Hippocampal formation (tissue), 2 donors: ENCODE measurements around the gene EEFSEC.

Experiments
- DNase-seq, 2 donors: peaks; one replicate each; lab custom pipeline; 2025; lab: John Stamatoyannopoulos, UW

The EEFSEC gene

DNA sequence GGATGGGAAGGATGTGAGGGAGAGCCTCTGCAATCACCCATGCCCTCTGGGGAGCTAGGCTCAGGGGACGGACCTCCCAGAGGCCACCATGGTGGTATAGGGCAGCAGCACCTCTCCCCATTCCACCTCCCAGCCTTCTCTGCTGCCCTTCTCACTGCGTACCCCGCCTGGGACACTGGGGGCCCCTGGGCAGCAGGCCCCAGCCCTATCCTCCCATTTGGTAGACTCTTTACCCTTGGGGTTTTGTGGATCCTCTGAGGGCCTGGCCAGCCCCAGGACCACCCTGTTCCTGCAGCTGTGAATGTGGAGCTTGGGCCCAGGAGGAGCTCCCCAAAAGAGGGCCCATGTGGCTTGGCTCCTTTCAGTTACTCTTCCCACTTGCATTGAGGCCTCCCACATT is 181.5 kb downstream of the EEFSEC start:
- DNase-seq: no peak

- DNase-seq: no peak
Observed at GRCh38 chr3:128335621-128336296, 182.5 kb downstream of the EEFSEC start.

- DNase-seq: no peak
Observed at GRCh38 chr3:128336337-128337156, 183.3 kb downstream of the EEFSEC start.

- DNase-seq: no peak
Observed at GRCh38 chr3:128337305-128337704, 184.0 kb downstream of the EEFSEC start.

GRCh38 chr3:128338536-128339330 is 185.5 kb downstream of the EEFSEC start:
- DNase-seq: no peak

DNA sequence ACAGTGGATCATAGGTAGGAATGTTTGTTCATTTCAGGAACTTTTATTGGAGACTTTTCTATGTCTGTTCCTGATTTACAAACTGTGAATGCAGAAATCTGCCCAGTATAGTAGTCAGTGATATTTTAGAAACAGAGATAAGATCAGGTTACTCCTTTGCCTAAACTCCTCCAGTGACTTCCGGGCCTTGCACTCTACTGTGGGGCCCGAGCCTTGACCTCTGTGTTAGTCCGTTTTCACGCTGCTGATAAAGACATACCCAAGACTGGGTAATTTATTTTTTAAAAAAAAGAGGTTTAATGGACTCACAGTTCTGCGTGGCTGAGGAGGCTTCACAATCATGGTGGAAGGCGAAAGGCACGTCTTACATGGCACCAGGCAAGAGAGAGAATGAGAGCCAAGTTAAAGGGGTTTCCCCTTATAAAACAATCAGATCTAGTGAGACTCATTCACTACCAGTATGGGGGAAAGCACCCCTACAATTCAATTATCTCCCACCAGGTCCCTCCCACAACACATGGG is 186.3 kb downstream of the EEFSEC start:
- DNase-seq: no peak

DNA sequence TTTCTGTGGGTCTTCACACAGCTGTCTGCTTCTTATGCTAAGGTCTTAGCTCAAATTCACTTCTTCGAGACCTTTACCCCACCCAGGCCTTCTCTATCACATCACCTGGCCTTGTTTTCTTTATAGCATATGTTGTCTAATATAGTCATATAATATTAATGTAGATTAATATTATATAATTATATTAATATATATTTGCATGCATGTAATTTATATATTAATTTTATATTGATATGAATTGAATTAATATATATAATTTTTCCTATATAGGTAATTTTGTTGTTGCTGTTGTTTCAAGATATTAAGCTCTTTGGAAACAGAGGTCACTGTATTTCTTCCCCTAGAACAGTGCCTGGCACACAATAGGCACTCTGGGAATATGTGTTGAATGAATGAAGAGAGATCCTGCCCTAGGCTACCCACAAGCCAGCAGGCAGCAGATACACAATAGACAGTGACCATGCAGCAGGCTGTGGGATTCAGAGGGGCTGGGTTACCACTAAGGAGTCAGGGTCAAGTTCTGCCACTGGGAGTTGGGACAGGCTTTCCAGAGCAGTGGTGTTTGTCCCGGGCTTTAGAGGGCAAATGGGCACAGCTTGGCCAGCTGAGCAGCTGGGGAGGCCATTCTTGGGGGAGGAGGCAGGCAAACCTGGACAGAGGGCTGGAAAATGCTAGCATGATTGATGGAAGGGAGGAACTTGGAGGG is 187.1 kb downstream of the EEFSEC start:
- no peak for DNase-seq

GRCh38 chr3:128340904-128341555 is 187.7 kb downstream of the EEFSEC start:
- no peak for DNase-seq

GRCh38 chr3:128341659-128342395 is 188.5 kb downstream of the EEFSEC start:
- DNase-seq: no peak

- DNase-seq: no peak
Observed at GRCh38 chr3:128342701-128343180, 189.5 kb downstream of the EEFSEC start.

DNA sequence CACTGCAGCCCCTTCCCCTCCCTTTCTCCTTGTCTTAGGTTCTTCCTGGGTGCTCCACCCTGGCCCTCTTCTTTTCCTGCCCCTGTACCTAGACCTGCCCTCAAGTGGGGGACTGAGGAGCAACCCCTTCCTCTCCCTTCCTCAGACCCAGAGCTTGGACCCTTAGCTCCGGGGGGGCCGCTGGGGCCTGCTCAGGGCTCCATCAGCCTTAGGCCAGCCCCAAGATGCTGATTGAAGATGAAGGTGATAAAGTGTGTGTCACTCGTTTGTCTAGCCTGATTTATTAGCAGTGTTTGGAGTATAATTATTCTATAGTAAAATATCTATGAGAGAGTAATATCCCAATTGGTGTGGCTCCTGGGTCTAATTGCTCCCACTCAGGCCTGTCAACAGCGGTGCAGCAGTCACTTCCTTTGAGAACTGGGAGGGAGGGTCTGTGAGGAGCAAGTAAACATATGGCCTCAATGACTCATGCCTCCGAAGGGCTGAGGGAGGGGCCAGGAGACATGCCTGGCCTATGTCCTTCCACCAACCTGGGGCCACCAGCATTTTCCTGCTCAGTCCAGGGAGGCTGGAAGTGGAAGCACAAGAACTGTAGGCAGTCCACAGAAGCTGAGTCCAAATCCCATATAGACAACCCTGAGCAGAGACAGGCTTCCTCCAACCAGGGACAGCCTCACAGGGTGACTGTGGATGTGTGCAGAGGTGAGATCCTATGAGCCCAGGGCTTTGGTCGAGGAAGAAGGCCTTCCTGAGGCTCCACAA is 190.2 kb downstream of the EEFSEC start:
- no peak for DNase-seq

DNA sequence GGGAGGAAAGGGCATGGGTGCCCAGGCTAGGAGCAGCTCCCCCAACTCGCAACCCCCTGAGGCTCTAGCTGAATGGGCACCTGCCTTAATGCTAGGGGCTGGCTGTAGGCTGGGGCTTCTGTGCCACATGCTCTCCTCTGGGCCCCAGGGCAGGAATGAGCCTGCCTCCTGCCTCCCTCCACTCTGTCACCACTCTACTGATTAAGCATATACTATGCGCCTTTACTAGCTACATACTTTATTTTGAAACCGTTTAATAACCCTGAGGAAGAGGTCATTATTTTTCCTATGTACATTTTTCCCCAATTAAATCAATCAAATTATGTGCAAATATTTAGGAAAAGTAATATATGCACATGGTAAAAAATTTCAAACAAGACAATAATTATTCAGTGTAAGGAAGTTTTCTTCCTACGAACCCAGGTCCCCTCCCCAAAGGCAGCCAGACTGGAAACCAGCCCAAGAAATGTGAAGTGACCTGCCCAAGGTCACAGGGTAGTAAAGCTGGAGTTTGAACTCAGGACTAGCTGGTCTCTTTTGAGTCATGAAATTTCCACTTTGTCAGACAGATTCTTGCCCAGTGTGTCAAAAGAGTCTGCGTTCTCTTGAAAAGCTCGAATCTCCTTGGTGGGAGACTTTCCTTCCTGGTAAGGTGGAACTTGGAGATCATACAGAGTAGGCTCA is 190.9 kb downstream of the EEFSEC start:
- no peak for DNase-seq

DNA sequence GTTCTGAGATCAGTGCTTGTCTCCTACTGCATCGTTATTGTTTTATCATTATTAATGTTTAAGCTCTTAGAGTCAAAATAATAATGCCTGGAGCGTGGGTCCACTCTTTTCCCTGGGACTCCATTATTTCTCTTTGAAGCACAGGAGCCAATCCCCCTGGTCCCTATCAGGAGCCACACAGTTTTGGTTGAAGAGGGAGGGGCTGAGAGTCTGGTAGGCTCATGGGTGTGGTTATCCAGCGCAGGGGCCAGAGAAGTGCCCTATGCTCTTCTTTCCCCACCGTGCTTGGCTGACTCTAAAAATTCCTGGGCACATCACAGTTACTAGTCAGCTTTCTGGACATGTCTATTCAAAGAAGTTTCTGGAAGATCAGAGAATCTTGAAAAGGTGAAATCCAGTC is 191.9 kb downstream of the EEFSEC start:
- no peak for DNase-seq

- no peak for DNase-seq
Observed at GRCh38 chr3:128346562-128346961, 193.3 kb downstream of the EEFSEC start.

DNA sequence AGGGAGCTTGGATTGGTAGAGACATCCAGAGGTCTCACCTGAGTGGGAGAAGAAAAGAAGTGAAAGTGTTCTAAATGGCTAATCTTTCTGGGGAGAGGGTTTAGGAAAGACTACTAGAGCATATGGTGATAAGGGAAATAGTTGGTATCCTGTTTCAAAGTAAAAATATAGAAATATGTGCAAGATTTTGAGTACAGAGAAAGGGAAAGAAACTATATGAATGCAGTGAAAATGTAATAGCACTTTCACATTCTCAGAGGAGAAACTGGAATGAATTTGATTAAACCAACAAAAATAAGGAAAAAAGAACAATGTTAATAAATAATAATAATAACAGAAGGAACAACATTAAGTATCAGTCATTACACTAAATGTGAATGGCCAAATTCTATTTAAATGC is 194.0 kb downstream of the EEFSEC start:
- DNase-seq: no peak

DNA sequence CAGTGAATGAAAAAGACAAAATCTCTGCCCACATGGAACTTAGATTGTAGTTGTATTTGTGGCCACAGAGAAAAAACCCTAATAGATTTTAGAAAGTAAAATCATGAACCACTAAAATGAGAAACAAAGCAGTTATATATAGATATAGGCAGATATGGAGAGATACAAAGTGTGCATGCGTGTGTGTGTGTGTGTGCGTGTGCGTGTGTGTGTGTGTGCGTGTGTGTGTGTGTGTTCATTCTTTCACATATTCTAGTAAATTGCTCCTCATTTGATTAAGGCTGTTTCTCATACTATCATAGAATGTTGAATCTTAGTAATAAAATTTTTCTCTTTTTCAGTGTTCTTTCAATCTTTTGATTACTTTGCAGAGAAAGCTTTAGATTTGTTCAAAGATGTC is 194.8 kb downstream of the EEFSEC start:
- no peak for DNase-seq

DNA sequence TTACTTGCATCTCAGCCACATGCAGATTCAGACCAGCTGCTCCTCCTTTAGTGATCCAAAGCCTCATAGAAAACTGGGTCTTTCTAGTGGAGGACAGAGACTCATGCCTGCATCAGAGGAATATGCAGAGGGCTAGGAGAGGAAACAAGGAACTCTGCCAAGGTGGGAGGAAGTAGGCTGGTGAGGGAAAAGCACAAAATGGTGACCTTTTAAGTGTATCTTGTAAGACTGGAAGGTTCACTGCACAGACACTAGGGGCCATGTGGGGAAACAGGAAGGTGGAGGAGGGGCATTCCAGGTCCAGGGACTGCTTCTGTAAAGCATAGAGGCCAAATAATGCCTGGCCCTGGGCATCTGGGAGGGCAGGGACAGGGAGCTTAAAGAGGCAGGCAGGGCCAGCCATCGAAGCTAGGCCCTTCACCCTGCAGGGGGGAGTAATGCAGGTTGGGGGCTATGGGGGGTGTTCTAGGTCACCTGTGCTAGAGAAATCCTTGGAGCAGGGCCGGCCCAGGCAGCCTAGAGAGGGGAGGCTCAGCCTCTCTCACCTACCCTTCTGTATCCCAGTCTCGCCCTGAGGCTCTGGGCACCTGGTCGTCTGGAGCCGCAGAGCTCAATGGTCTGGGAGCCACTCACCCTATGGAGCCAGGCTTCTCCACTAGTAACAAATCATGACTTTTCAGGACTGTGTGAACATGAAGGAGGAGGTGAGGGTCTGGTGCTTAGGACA is 195.7 kb downstream of the EEFSEC start:
- DNase-seq: no peak

DNA sequence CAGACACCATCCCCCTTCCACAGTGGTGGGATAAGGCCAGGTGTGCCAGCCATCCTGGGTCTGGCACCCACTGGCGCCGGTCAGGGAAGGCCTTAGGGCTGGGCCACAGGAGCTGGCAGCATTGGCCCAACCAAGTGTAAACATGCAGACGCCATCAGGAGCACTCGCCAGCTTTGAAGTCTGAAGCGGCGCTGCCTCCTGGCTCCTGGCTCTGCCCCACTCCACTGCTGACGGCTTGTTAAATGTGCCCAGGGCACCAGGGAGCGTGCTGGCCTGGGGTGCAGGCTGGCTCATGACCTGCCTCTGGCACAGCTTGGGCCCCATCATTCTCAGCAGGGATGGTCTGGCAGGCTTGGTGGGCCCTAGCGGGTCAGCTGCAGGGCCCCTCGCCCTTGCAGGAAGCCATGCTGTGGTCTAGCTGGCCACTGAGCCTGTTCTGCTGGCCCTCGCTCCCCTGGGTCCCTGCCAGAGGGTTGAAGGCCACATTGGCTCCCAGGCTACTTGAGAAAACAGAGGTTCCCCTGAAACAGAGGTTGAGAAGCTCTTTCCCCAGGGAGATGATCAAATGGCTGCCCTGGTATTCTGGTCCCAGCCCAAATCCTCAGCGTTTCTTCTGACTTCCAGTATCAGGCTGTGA is 196.8 kb downstream of the EEFSEC start:
- DNase-seq: no peak
